ENCODE results near the gene NAA15. TPM values are rescaled to one million over a fixed set of nuclear protein-coding genes. Genes with fewer than 3 reads are reported as not detected.

The NAA15 gene
- total and polyA plus RNA-seq, 5 donors: 9.2 to 45.0 (median 36.5) TPM

- Histone ChIP-seq H3K27ac (ENCODE audit: low read length) (no peak overlapping the region), H3K4me3 (ENCODE audit: low read length) (no peak overlapping the region), H3K4me1 (ENCODE audit: control insufficient read depth, insufficient read depth, low read length) (no peaks in the 10 kb centered on the region), H3K27me3 (ENCODE audit: control insufficient read depth, insufficient read depth) (no peaks in the 10 kb centered on the region), H3K9me3 (ENCODE audit: control insufficient read depth, low read length) (no peaks in the 10 kb centered on the region)
- ATAC-seq (no peak), DNase-seq (no peak)
- 90% methylated on average over 2 of the region's 2 CpGs for WGBS
- intact Hi-C loops (cut with DNase I): no loop called here
Observed at GRCh38 chr4:139469216-139469615, 167.9 kb downstream of the NAA15 start.

Other genes starting within 250 kb of the NAA15 start
- gene ELF2, start 124.3 kb upstream of the NAA15 start, total RNA-seq: 10 to 100 TPM; 40.0 to 44.0 (median 42.8) TPM
- 15.6 TPM for gene ELF2, start 124.3 kb upstream of the NAA15 start, polyA plus RNA-seq
- 1 to 10 TPM; 1.3 to 3.3 (median 1.8) TPM for gene MGARP, start 21.3 kb upstream of the NAA15 start, total RNA-seq
- 7.1 TPM for gene MGARP, start 21.3 kb upstream of the NAA15 start, polyA plus RNA-seq
- gene NDUFC1, start 972 bp downstream of the NAA15 start, total RNA-seq: 100 to 1,000 TPM; 167 to 217 (median 192) TPM
- 382 TPM for gene NDUFC1, start 972 bp downstream of the NAA15 start, polyA plus RNA-seq
- 1 to 10 TPM; 6.9 to 7.9 (median 7.3) TPM for gene RAB33B, start 152.6 kb downstream of the NAA15 start, total RNA-seq
- gene RAB33B, start 152.6 kb downstream of the NAA15 start, polyA plus RNA-seq: 3.5 TPM

Measured in right cardiac atrium (tissue), 5 donors.